ENCODE results near the gene SLC22A31. TPM values are rescaled to one million over a fixed set of nuclear protein-coding genes. Genes with fewer than 3 reads are reported as not detected.

SLC22A31 gene
- total RNA-seq, 3 donors from 2014 or later (not counting 1 experiment from before 2014, with no cell fraction given): 0.75 TPM; not detected in 2

GRCh38 chr16:89156740-89157645 lies 43.3 kb downstream of the SLC22A31 start:
- H3K9me3 ChIP-seq (ENCODE audit: control insufficient read depth, insufficient read depth, low read length): no peaks in the 10 kb centered on the region
- no peak overlapping the region for H3K27ac Mint-ChIP-seq
- no peaks in the 10 kb centered on the region for H3K27me3 ChIP-seq (ENCODE audit: control insufficient read depth, insufficient read depth, low read length)
- no peak overlapping the region for H3K4me3 Mint-ChIP-seq
- H3K9me3 Mint-ChIP-seq: no peaks in the 10 kb centered on the region
- no peak for TF ChIP-seq CTCF (IDR thresholded peaks at IDR 0.05)
- ATAC-seq (no peak), DNase-seq (no peak)
- intact Hi-C loops (cut with micrococcal nuclease): no loop called here
- H3K4me1 Mint-ChIP-seq: no peaks in the 10 kb centered on the region
- H3K36me3 Mint-ChIP-seq: no peaks in the 10 kb centered on the region
- WGBS (ENCODE audit: insufficient coverage): 76% methylated on average over 26 of the region's 26 CpGs
- H3K36me3 ChIP-seq (ENCODE audit: control insufficient read depth, insufficient read depth, low read length): peaks cover 2% of the 10 kb centered on the region
- no peak overlapping the region for H3K27ac ChIP-seq (ENCODE audit: low read length)
- no peaks in the 10 kb centered on the region for H3K27me3 Mint-ChIP-seq (ENCODE audit: low read depth in 2 of 2)
- H3K4me1 ChIP-seq (ENCODE audit: control insufficient read depth, insufficient read depth, low read length): no peaks in the 10 kb centered on the region
- H3K4me3 ChIP-seq (ENCODE audit: low read length): no peak overlapping the region

- H3K9me3 ChIP-seq (ENCODE audit: control insufficient read depth, insufficient read depth, low read length): no peaks in the 10 kb centered on the region
- no peak overlapping the region for H3K4me3 ChIP-seq (ENCODE audit: low read length)
- no peaks in the 10 kb centered on the region for H3K27me3 Mint-ChIP-seq (ENCODE audit: low read depth in 2 of 2)
- peaks cover 5% of the 10 kb centered on the region for H3K36me3 ChIP-seq (ENCODE audit: control insufficient read depth, insufficient read depth, low read length)
- no peak for DNase-seq
- no peaks in the 10 kb centered on the region for H3K27me3 ChIP-seq (ENCODE audit: control insufficient read depth, insufficient read depth, low read length)
- WGBS (ENCODE audit: insufficient coverage): 64% methylated on average over 24 of the region's 24 CpGs
- H3K27ac ChIP-seq (ENCODE audit: low read length): no peak overlapping the region
- H3K4me1 ChIP-seq (ENCODE audit: control insufficient read depth, insufficient read depth, low read length): no peaks in the 10 kb centered on the region
- TF ChIP-seq CTCF (IDR thresholded peaks at IDR 0.05): no peak
- no peak overlapping the region for H3K4me3 Mint-ChIP-seq
- H3K4me1 Mint-ChIP-seq: no peaks in the 10 kb centered on the region
- no peak overlapping the region for H3K27ac Mint-ChIP-seq
- H3K36me3 Mint-ChIP-seq: no peaks in the 10 kb centered on the region
- no peaks in the 10 kb centered on the region for H3K9me3 Mint-ChIP-seq
- ATAC-seq: peak in 1 of 3 donors; percentile 7
- intact Hi-C loops (cut with micrococcal nuclease): no loop called here
Measured at GRCh38 chr16:89155851-89156739, 44.2 kb downstream of the SLC22A31 start.

GRCh38 chr16:89155184-89155679 lies 45.1 kb downstream of the SLC22A31 start:
- no peaks in the 10 kb centered on the region for H3K27me3 Mint-ChIP-seq (ENCODE audit: low read depth in 2 of 2)
- Histone ChIP-seq H3K4me3 (ENCODE audit: low read length) (no peak overlapping the region), H3K27me3 (ENCODE audit: control insufficient read depth, insufficient read depth, low read length) (no peaks in the 10 kb centered on the region), H3K9me3 (ENCODE audit: control insufficient read depth, insufficient read depth, low read length) (no peaks in the 10 kb centered on the region), H3K27ac (ENCODE audit: low read length) (no peak overlapping the region), H3K36me3 (ENCODE audit: control insufficient read depth, insufficient read depth, low read length) (peaks cover 12% of the 10 kb centered on the region), H3K4me1 (ENCODE audit: control insufficient read depth, insufficient read depth, low read length) (no peaks in the 10 kb centered on the region)
- H3K36me3 Mint-ChIP-seq: no peaks in the 10 kb centered on the region
- H3K27ac Mint-ChIP-seq: no peak overlapping the region
- 69% methylated on average over 19 of the region's 19 CpGs for WGBS (ENCODE audit: insufficient coverage)
- no peaks in the 10 kb centered on the region for H3K4me1 Mint-ChIP-seq
- no peaks in the 10 kb centered on the region for H3K9me3 Mint-ChIP-seq
- intact Hi-C loops (cut with micrococcal nuclease): no loop called here
- no peak overlapping the region for H3K4me3 Mint-ChIP-seq
- ATAC-seq (no peak), DNase-seq (no peak)
- TF ChIP-seq CTCF (IDR thresholded peaks at IDR 0.05): no peak
